ENCODE data around the gene TRIM24.

Gene TRIM24

GRCh38 chr7:138625084-138625848 is 165.2 kb downstream of the TRIM24 start:
- DNase-seq (ENCODE audit: low spot score), result no peak

GRCh38 chr7:138625849-138626230 is 165.8 kb downstream of the TRIM24 start:
- DNase-seq (ENCODE audit: low spot score), result no peak

GRCh38 chr7:138626846-138627245 is 166.8 kb downstream of the TRIM24 start:
- DNase-seq (ENCODE audit: low spot score), result no peak

- no peak for DNase-seq (ENCODE audit: low spot score)
Measured at GRCh38 chr7:138627361-138627760, 167.3 kb downstream of the TRIM24 start.

DNA sequence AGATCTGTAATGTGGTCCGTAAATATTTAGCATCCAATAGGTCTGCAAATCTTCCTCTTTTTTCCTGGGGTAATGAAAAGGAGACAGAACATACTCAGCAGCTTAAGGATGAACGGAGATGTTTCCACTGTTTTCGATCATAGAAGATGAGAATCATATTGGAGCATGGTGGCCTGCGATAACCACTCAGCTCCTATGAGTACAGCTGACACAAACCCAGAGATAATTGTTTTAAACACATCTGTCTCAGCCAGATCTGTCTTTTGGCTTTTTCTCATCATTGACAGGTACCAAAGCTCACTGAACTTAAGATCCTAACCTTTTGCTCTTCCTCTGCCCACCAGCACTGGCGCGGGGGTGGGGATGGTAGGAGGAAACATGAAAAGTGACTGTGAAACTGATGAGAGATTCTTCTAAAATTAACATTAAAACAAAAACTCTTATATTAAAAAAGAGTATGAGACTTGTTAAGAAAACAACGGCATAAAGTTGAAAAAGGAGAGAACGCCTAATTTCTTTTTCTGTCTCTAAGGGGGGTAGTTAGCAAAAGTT is 170.1 kb downstream of the TRIM24 start:
- no peak for DNase-seq (ENCODE audit: low spot score)

- no peak for DNase-seq (ENCODE audit: low spot score)
Measured at GRCh38 chr7:138632384-138632783, 172.3 kb downstream of the TRIM24 start.

GRCh38 chr7:138632826-138633602 is 173.0 kb downstream of the TRIM24 start:
- no peak for DNase-seq (ENCODE audit: low spot score)
